K562 (cell line): ENCODE results near the gene COL1A1. TPM values are rescaled to one million over a fixed set of nuclear protein-coding genes. Genes with fewer than 3 reads are reported as not detected.

Source experiments
- ATAC-seq: fragments of 200-7000 bp; cut with Tn5 transposase; 3 replicates; pipeline ENCODE4 v1.9.1; 2020; ENCODE audit warnings: moderate library complexity
- BruUV-seq: library from RNA; stranded (reverse); fragments of 400-500 nt; replicated peaks from 2 replicates; lab custom pipeline; 2021; lab: Mats Ljungman, UMichigan
- CTCF ChIA-PET: fragments of 300-600 bp; formaldehyde crosslinking; extraction: SDS; loops from one replicate; lab custom pipeline; 2021; ENCODE audit warnings: low intra/inter-chr PET ratio; lab: Yijun Ruan, JAX
- POLR2A ChIA-PET: fragments of 300-600, 350-650 bp; sonication (Branson Sonifier 250); formaldehyde crosslinking; extraction: SDS; loops from one replicate; lab custom pipeline; 2021; ENCODE audit warnings: antibody characterized with exemption, inconsistent platforms; lab: Yijun Ruan, JAX
- DNase-seq, 4 experiments: peaks; one replicate each; pipeline versions ENCODE4 v3.0.0 to v3.0.0-alpha.2; 2011 to 2018; ENCODE audit warnings: low spot score in 3 of 4, mixed read lengths in 3 of 4; ENCODE audit errors: extremely low read depth in 1 of 4
- FAIRE-seq: peaks from 2 replicates; lab custom pipeline; 2011; peaks lifted over from hg19 to GRCh38; lab: Jason Lieb, UNC
- H2AFZ ChIP-seq: 2 replicates; pipeline ENCODE4 v1.6.0; 2011; ENCODE audit warnings: low read depth, low read length, control low read depth, inconsistent platforms
- H3K27ac ChIP-seq: fragments of 200-600 bp; 3 replicates; pipeline ENCODE4 v1.8.0; 2011; ENCODE audit warnings: low read depth, mild to moderate bottlenecking, control low read depth, inconsistent platforms, low read length, moderate library complexity, mixed read lengths; ENCODE audit errors: extremely low read depth
- H3K27me3 ChIP-seq, 2 experiments: fragments of 300-600 bp in 1 of 2; 2 replicates in 1 of 2; 3 replicates in 1 of 2; pipeline versions ENCODE4 v1.6.0 to v1.8.0; 2011; ENCODE audit warnings: inconsistent platforms in 2 of 2, low read length in 2 of 2, mild to moderate bottlenecking in 1 of 2, mixed read lengths in 1 of 2, moderate library complexity in 1 of 2; ENCODE audit not compliant: control insufficient read depth in 2 of 2, insufficient read depth in 2 of 2
- H3K36me3 ChIP-seq: fragments of 300-600 bp; 3 replicates; pipeline ENCODE4 v1.8.0; 2011; ENCODE audit warnings: mild to moderate bottlenecking, low read length, inconsistent platforms; ENCODE audit not compliant: control insufficient read depth, insufficient read depth
- H3K4me1 ChIP-seq, 2 experiments: fragments of 200-600 bp in 1 of 2; replicated peaks in 1 of 2; 2 replicates in 1 of 2; 3 replicates in 1 of 2; pipeline versions ENCODE4 v1.5.1 to v1.8.0; 2011; ENCODE audit warnings: inconsistent platforms in 2 of 2, low read length in 2 of 2, mild to moderate bottlenecking in 1 of 2, mixed read lengths in 1 of 2, moderate library complexity in 1 of 2; ENCODE audit not compliant: control insufficient read depth in 2 of 2, insufficient read depth in 2 of 2
- H3K4me2 ChIP-seq: 2 replicates; pipeline ENCODE4 v1.6.1; 2011; ENCODE audit warnings: low read length, control low read depth, inconsistent platforms, mixed read lengths; ENCODE audit not compliant: insufficient read depth
- H3K4me3 ChIP-seq: fragments of 200-600 bp; sonication (generic), shearing (Covaris generic); 2 replicates; pipeline ENCODE4 v1.5.1; 2016; ENCODE audit warnings: control low read depth, inconsistent platforms
- H3K79me2 ChIP-seq: fragments of 200-600 bp; 3 replicates; pipeline ENCODE4 v1.8.0; 2011; ENCODE audit warnings: low read length, inconsistent platforms; ENCODE audit not compliant: control insufficient read depth, insufficient read depth
- H3K9ac ChIP-seq, 2 experiments: 2 replicates each; pipeline versions ENCODE4 v1.6.0 to v1.6.1; 2011; ENCODE audit warnings: low read depth in 2 of 2, low read length in 2 of 2, control low read depth in 1 of 2, inconsistent platforms in 1 of 2, mild to moderate bottlenecking in 1 of 2, mixed read lengths in 1 of 2; ENCODE audit not compliant: insufficient read depth in 1 of 2
- H3K9me1 ChIP-seq: one replicate; pipeline ENCODE4 v1.6.0; 2011; ENCODE audit warnings: inconsistent platforms, mild to moderate bottlenecking, low read length, moderate library complexity; ENCODE audit not compliant: control insufficient read depth, insufficient read depth
- H3K9me3 ChIP-seq: replicated peaks from 2 replicates; pipeline ENCODE4 v1.5.1; 2011; ENCODE audit warnings: low read depth, low read length, inconsistent platforms; ENCODE audit not compliant: control insufficient read depth, insufficient read depth
- H4K20me1 ChIP-seq: replicated peaks from 2 replicates; pipeline ENCODE4 v1.6.1; 2011; ENCODE audit warnings: low read length, inconsistent platforms, mixed read lengths; ENCODE audit not compliant: control insufficient read depth, insufficient read depth
- ARID1B ChIP-seq: fragments of 450-650 bp; IDR thresholded peaks from 2 replicates; pipeline ENCODE4 v1.6.1; 2016; ENCODE audit warnings: antibody characterized with exemption, mild to moderate bottlenecking, inconsistent platforms
- ATF7 ChIP-seq: fragments of 450-650 bp; IDR thresholded peaks from 2 replicates; pipeline ENCODE4 v1.7.1; 2014; ENCODE audit warnings: mild to moderate bottlenecking, moderate library complexity
- BHLHE40 ChIP-seq: IDR thresholded peaks from 2 replicates; pipeline ENCODE4 v1.6.1; 2011; ENCODE audit warnings: low read length, improper control_type of control experiment
- CEBPB ChIP-seq: fragments of 450-650 bp; IDR thresholded peaks from 2 replicates; pipeline ENCODE4 v1.6.1; 2016; ENCODE audit warnings: missing genetic modification characterization, missing compliant biosample characterization
- CHD2 ChIP-seq: IDR thresholded peaks from 2 replicates; pipeline ENCODE4 v1.6.1; 2011; ENCODE audit warnings: low read depth, low read length
- DEAF1 ChIP-seq: fragments of 450-650 bp; formaldehyde crosslinking; IDR thresholded peaks from 2 replicates; pipeline ENCODE4 v1.4.0; 2020; ENCODE audit warnings: mild to moderate bottlenecking, moderate library complexity
- MAX ChIP-seq: sonication (generic); formaldehyde crosslinking; IDR thresholded peaks from 2 replicates; pipeline ENCODE4 v1.9.0; 2022; ENCODE audit warnings: mild to moderate bottlenecking, missing genetic modification reagents
- NFATC3 ChIP-seq: fragments of 450-650 bp; IDR thresholded peaks from 2 replicates; pipeline ENCODE4 v1.6.1; 2017; ENCODE audit warnings: mild to moderate bottlenecking
- NR4A1 ChIP-seq, 2 experiments: fragments of 250-450 bp in 1 of 2; fragments of 450-650 bp in 1 of 2; sonication (Bioruptor Pico) in 1 of 2; IDR thresholded peaks; 2 replicates each; pipeline versions ENCODE4 v1.4.0 to v1.6.1; 2016 to 2020; ENCODE audit warnings: mild to moderate bottlenecking in 2 of 2, missing compliant biosample characterization in 1 of 2, missing genetic modification characterization in 1 of 2, moderate library complexity in 1 of 2
- RBBP5 ChIP-seq: fragments of 200-600 bp; sonication (generic); IDR thresholded peaks from 2 replicates; pipeline ENCODE4 v1.6.1; 2012; ENCODE audit warnings: borderline replicate concordance, mild to moderate bottlenecking, low read length, control low read depth, inconsistent platforms; ENCODE audit not compliant: insufficient read depth, poor library complexity, severe bottlenecking
- WGBS: fragments of 100-300 bp; shearing (Covaris generic); methylation state at CpG from one replicate; pipeline ENCODE4 v1.1.6; 2016; ENCODE audit warnings: low coverage, mixed read lengths; ENCODE audit not compliant: insufficient coverage; ENCODE audit errors: missing lambda C conversion rate; 5-methylcytosine and 5-hydroxymethylcytosine counted together
- in situ Hi-C: fragments of 300-500 bp; cut with MboI; formaldehyde crosslinking; loops from 4 replicates; pipeline ENCODE4 v1.15.0; 2018; ENCODE audit warnings: inconsistent platforms, mixed read lengths
- intact Hi-C: fragments of 100-400 bp; cut with micrococcal nuclease; formaldehyde crosslinking; loops from 2 replicates; pipeline ENCODE4 v1.14.2; 2022
- polyA plus RNA-seq, 8 experiments: library from polyadenylated mRNA; depleted of rRNA in 4 of 8; stranded (reverse) in 5 of 8; unstranded in 3 of 8; fragments of >200 nt; fragmentation: Nextera tagmentation in 2 of 8; fragmentation: Illumina TruSeq in 1 of 8; extraction: Ambion mirVana in 2 of 8; extraction: Trizol in 1 of 8; gene quantifications; 2 replicates each; pipeline versions ENCODE4 v1.2.1 to v1.2.3, GENCODE V29; 2011 to 2014; ENCODE audit warnings: inconsistent platforms in 1 of 8, missing spikeins in 1 of 8
- total RNA-seq, 7 experiments: library from RNA; depleted of rRNA in 6 of 7; stranded (reverse); fragments of >200 nt in 6 of 7; fragmentation: Illumina TruSeq in 2 of 7; extraction: Trizol in 2 of 7; gene quantifications; 2 replicates each; pipeline versions ENCODE4 v1.2.1 to v1.2.3, GENCODE V29; 2011 to 2021; ENCODE audit warnings: low replicate concordance in 1 of 7
- TF ChIP-seq, protein P1 (sequence below): sonication (generic); formaldehyde crosslinking; IDR thresholded peaks from 2 replicates; pipeline ENCODE4 v1.9.0; 2022; ENCODE audit warnings: mild to moderate bottlenecking, missing genetic modification reagents

The COL1A1 gene
- total and polyA plus RNA-seq, 9 of the 15 experiments (the other 6 are each of a cell fraction or from before 2014, with no cell fraction given), result 0.04 to 3.4 (median 0.18) TPM

DNA sequence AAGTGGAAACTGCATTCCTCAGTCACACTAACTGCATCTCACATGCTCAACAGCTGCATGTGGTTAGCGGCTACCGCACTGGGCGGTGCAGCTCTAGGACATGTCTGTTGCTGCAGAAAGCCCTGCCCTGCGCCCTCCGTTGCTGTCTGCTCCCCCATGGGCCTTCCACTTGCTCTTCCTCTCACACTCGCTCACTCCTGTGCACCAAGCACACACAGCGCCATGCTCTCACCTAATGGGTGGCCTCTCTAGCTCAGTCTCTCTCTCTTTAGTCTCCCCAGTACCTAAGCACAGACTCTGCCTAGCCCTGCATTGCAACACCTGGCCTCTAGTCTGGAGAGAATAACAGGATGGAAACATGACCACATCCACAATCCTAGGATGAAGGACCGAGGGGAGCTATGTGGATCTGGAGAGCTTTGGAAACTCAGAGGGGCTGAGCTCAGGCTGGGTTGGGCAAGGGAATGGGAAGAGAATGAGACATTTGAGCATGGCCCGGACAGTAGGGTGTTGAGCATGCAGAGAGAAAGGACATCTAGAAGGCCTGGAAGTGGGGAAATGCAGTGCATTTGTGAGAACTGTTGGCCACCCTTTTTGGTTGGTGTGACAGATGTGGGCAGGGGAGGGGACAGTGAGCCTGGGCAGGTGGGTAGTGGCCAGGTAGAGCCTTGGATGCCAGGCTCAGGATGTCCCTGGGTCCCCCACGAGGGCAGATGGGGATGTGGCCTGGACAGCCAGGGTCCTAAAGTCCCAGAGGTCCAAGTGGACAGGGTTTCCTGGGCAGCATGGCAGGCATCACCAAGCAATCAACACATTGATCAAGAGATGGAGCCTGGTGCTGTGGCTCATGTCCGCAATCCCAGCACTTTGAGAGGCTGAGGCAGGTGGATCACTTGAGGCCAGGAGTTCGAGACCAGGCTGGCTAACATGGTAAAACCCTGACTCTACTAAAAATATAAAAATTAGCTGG lies 19.6 kb downstream of the COL1A1 start:
- WGBS, result 11% methylated on average over 11 of the region's 12 CpGs
- H3K4me2 ChIP-seq, result no peak overlapping the region
- H3K9me3 ChIP-seq, result no peaks in the 10 kb centered on the region
- in situ Hi-C loops, result no loop called here
- ChIA-PET POLR2A (interaction anchor here (1.0 kb wide), 1 partner anchor 110 kb away, joined by 3 read pairs; no protein-coding TSS in a partner anchor), CTCF (no interaction called here)
- intact Hi-C loops, result no loop called here
- no peak overlapping the region; a peak in 1 of 4 replicates for H3K9ac ChIP-seq
- H3K27ac ChIP-seq, result no peak overlapping the region
- H3K79me2 ChIP-seq, result no peaks in the 10 kb centered on the region
- TF ChIP-seq BHLHE40 (no peak), CEBPB (tag) (peak; percentile 22; the same call in 1 of the 2 replicates)
- FAIRE-seq (no peak), ATAC-seq (no peak), DNase-seq (no peak)
- peaks cover 8 to 33% of the 10 kb centered on the region in 2 experiments; a peak in 4 of 5 replicates for H3K4me1 ChIP-seq
- no peaks in the 10 kb centered on the region for H3K9me1 ChIP-seq
- no peak overlapping the region for H2AFZ ChIP-seq
- no peaks in the 10 kb centered on the region; the same call in 1 of the 2 replicates for H4K20me1 ChIP-seq
- H3K27me3 ChIP-seq, result peaks cover 38 to 59% of the 10 kb centered on the region in 2 experiments
- H3K4me3 ChIP-seq, result no peak overlapping the region
- H3K36me3 ChIP-seq, result no peaks in the 10 kb centered on the region
- no TSS peak for BruUV-seq

DNA sequence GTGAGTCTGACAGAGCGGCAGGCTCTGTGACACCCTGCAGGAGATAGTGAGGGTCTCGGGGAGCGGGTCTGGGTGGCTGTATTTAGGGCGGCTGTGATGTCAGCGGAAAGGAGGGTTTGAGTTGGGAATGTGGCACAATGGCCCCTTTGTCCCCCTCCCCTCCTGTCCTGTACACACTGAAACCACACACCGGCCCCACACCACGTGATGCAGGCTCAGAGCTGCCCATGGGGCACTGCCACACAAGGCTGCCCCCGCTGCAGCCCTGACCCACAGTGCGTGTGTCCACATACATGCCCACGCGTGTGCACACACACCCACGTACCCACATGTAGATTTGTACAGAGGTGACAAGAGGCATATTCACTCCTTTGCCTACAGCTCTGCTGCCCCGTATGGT lies 20.3 kb downstream of the COL1A1 start:
- ChIA-PET CTCF (no interaction called here), POLR2A (no interaction called here)
- BruUV-seq, result no TSS peak
- no peaks in the 10 kb centered on the region for H3K9me1 ChIP-seq
- WGBS, result 5% methylated on average over 13 of the region's 13 CpGs
- H3K36me3 ChIP-seq, result no peaks in the 10 kb centered on the region
- no peak overlapping the region for H3K27ac ChIP-seq
- FAIRE-seq (no peak), ATAC-seq (no peak), DNase-seq (no peak)
- no peaks in the 10 kb centered on the region; the same call in 1 of the 2 replicates for H4K20me1 ChIP-seq
- intact Hi-C loops (no loop called here), in situ Hi-C loops (no loop called here)
- peaks cover 8 to 36% of the 10 kb centered on the region in 2 experiments; a peak in 4 of 5 replicates for H3K4me1 ChIP-seq
- H3K4me2 ChIP-seq, result no peak overlapping the region
- peaks cover 31 to 52% of the 10 kb centered on the region in 2 experiments for H3K27me3 ChIP-seq
- no peaks in the 10 kb centered on the region for H3K9me3 ChIP-seq
- no peak overlapping the region for H3K9ac ChIP-seq
- H3K4me3 ChIP-seq, result no peak overlapping the region
- H3K79me2 ChIP-seq, result no peaks in the 10 kb centered on the region
- H2AFZ ChIP-seq, result no peak overlapping the region
- TF ChIP-seq ATF7 (no peak), ARID1B (no peak), NR4A1 (CRISPR knock-in tag; IDR thresholded peaks at IDR 0.05) (no peak), NR4A1 (tag; IDR thresholded peaks at IDR 0.05) (no peak), CHD2 (no peak), NFATC3 (no peak), RBBP5 (no peak), DEAF1 (no peak), MAX (CRISPR knock-in tag) (0 out of 2 replicates have a peak, but pooled peaks have one; percentile 6)
- TF ChIP-seq, protein P1, sequence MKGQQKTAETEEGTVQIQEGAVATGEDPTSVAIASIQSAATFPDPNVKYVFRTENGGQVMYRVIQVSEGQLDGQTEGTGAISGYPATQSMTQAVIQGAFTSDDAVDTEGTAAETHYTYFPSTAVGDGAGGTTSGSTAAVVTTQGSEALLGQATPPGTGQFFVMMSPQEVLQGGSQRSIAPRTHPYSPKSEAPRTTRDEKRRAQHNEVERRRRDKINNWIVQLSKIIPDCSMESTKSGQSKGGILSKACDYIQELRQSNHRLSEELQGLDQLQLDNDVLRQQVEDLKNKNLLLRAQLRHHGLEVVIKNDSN (CRISPR knock-in tag), result peak; percentile 19; the same call in 1 of the 2 replicates
